GM12878 (cell line): ENCODE results near the gene COL25A1. TPM values are rescaled to one million over a fixed set of nuclear protein-coding genes. Genes with fewer than 3 reads are reported as not detected.

ENCODE experiments used
- ATAC-seq: fragments of 200-7000 bp; cut with Tn5 transposase; 3 replicates; pipeline ENCODE4 v1.9.1; 2020; ENCODE audit warnings: mild to moderate bottlenecking, moderate library complexity
- BruUV-seq: library from RNA; stranded (reverse); fragments of 400-500 nt; replicated peaks from 2 replicates; lab custom pipeline; 2021; lab: Mats Ljungman, UMichigan
- CTCF ChIA-PET: fragments of 300-600 bp; sonication (Branson Sonifier 250); formaldehyde crosslinking; extraction: SDS; loops from one replicate; lab custom pipeline; 2021; ENCODE audit warnings: inconsistent platforms; lab: Yijun Ruan, JAX
- POLR2A ChIA-PET: fragments of 350-600 bp; formaldehyde crosslinking; extraction: SDS; loops from one replicate; lab custom pipeline; 2021; ENCODE audit warnings: inconsistent platforms; lab: Charles Lee
- RAD21 ChIA-PET: fragments of 300-600 bp; sonication (Branson Sonifier 250); formaldehyde crosslinking; loops from one replicate; lab custom pipeline; 2023; ENCODE audit warnings: antibody characterized with exemption; ENCODE audit not compliant: unreplicated experiment; lab: Charles Lee
- SMC1A ChIA-PET: fragments of 300-600 bp; sonication (Branson Sonifier 250); formaldehyde crosslinking; loops from one replicate; lab custom pipeline; 2023; ENCODE audit not compliant: unreplicated experiment, uncharacterized antibody; lab: Charles Lee
- DNase-seq: peaks from one replicate; pipeline ENCODE4 v3.0.0-alpha.2; 2011; ENCODE audit warnings: low read depth, low spot score
- FAIRE-seq: peaks from 3 replicates; lab custom pipeline; 2011; peaks lifted over from hg19 to GRCh38; lab: Jason Lieb, UNC
- H2AFZ ChIP-seq: 2 replicates; pipeline ENCODE4 v1.6.0; 2011; ENCODE audit warnings: low read depth, low read length, control low read depth; ENCODE audit not compliant: control insufficient read depth
- H3K27ac ChIP-seq: 2 replicates; pipeline ENCODE4 v1.5.1; 2011; ENCODE audit warnings: control low read depth; ENCODE audit not compliant: control insufficient read depth, insufficient read depth
- H3K27me3 ChIP-seq, 2 experiments: replicated peaks in 1 of 2; 2 replicates each; pipeline versions ENCODE4 v1.6.0 to v1.6.1; 2011; ENCODE audit warnings: low read length in 1 of 2; ENCODE audit not compliant: control insufficient read depth in 2 of 2, insufficient read depth in 2 of 2
- H3K36me3 ChIP-seq, 2 experiments: 2 replicates each; pipeline ENCODE4 v1.5.1; 2011; ENCODE audit warnings: low read length in 1 of 2; ENCODE audit not compliant: control insufficient read depth in 2 of 2, insufficient read depth in 2 of 2
- H3K4me1 ChIP-seq: 2 replicates; pipeline ENCODE4 v1.6.1; 2011; ENCODE audit warnings: mild to moderate bottlenecking, low read length, moderate library complexity, mixed read lengths; ENCODE audit not compliant: control insufficient read depth, insufficient read depth
- H3K4me2 ChIP-seq: 2 replicates; pipeline ENCODE4 v1.6.0; 2011; ENCODE audit warnings: control low read depth; ENCODE audit not compliant: control insufficient read depth, insufficient read depth
- H3K4me3 ChIP-seq: fragments of 200-600 bp; sonication (generic); 2 replicates; pipeline ENCODE4 v1.5.1; 2016
- H3K79me2 ChIP-seq: 2 replicates; pipeline ENCODE4 v1.6.0; 2011; ENCODE audit warnings: low read length; ENCODE audit not compliant: control insufficient read depth, insufficient read depth
- H3K9ac ChIP-seq: 2 replicates; pipeline ENCODE4 v1.8.0; 2011; ENCODE audit warnings: low read length, control low read depth, mixed read lengths; ENCODE audit not compliant: control insufficient read depth, insufficient read depth
- H3K9me3 ChIP-seq: replicated peaks from 3 replicates; pipeline ENCODE4 v1.5.1; 2011; ENCODE audit warnings: mild to moderate bottlenecking, low read length; ENCODE audit not compliant: control insufficient read depth, insufficient read depth
- H4K20me1 ChIP-seq: 2 replicates; pipeline ENCODE4 v1.6.0; 2011; ENCODE audit not compliant: control insufficient read depth, insufficient read depth
- CBX3 ChIP-seq: fragments of 200-600 bp; sonication (generic); IDR thresholded peaks from 2 replicates; pipeline ENCODE4 v1.6.1; 2016; ENCODE audit warnings: low read depth, borderline replicate concordance
- CEBPB ChIP-seq, 2 experiments: fragments of 150-350 bp in 1 of 2; IDR thresholded peaks; 2 replicates each; pipeline ENCODE4 v1.6.1; 2012 to 2014; ENCODE audit warnings: low read depth in 2 of 2, low read length in 2 of 2, borderline replicate concordance in 1 of 2, inconsistent platforms in 1 of 2
- CTCF ChIP-seq, 3 experiments: IDR thresholded peaks in 2 of 3; conservative IDR thresholded peaks in 1 of 3; 2 replicates each; pipeline ENCODE4 v1.5.1; 2011; ENCODE audit warnings: low read depth in 3 of 3, low read length in 3 of 3, mild to moderate bottlenecking in 3 of 3, control low read depth in 2 of 3, moderate library complexity in 2 of 3, inconsistent platforms in 1 of 3, mixed read lengths in 1 of 3; ENCODE audit not compliant: control insufficient read depth in 2 of 3, insufficient read depth in 1 of 3; ENCODE audit errors: extremely low read depth in 1 of 3
- KDM1A ChIP-seq: fragments of 200-600 bp; sonication (generic); IDR thresholded peaks from 2 replicates; pipeline ENCODE4 v1.6.1; 2016; ENCODE audit warnings: borderline replicate concordance
- MEF2B ChIP-seq: fragments of 450-650 bp; IDR thresholded peaks from 2 replicates; pipeline ENCODE4 v1.6.1; 2018; ENCODE audit warnings: mild to moderate bottlenecking, moderate library complexity; ENCODE audit not compliant: partially characterized antibody, poor library complexity, severe bottlenecking
- MXI1 ChIP-seq: fragments of 150-350 bp; IDR thresholded peaks from 2 replicates; pipeline ENCODE4 v1.6.1; 2011; ENCODE audit warnings: low read depth, mild to moderate bottlenecking, inconsistent platforms, low read length, improper control_type of control experiment
- NFYA ChIP-seq: IDR thresholded peaks from 2 replicates; pipeline ENCODE4 v1.6.1; 2011; ENCODE audit warnings: low read depth, mild to moderate bottlenecking, low read length, improper control_type of control experiment, borderline replicate concordance
- PKNOX1 ChIP-seq: fragments of 450-650 bp; IDR thresholded peaks from 2 replicates; pipeline ENCODE4 v1.6.1; 2016; ENCODE audit warnings: mild to moderate bottlenecking
- RB1 ChIP-seq: fragments of 450-650 bp; formaldehyde crosslinking; IDR thresholded peaks from 2 replicates; pipeline ENCODE4 v1.6.1; 2017; ENCODE audit warnings: mild to moderate bottlenecking, borderline replicate concordance
- RFX5 ChIP-seq: IDR thresholded peaks from 2 replicates; pipeline ENCODE4 v1.6.1; 2011; ENCODE audit warnings: low read depth, low read length, improper control_type of control experiment
- SKIL ChIP-seq: fragments of 450-650 bp; IDR thresholded peaks from 2 replicates; pipeline ENCODE4 v1.6.1; 2017; ENCODE audit warnings: mild to moderate bottlenecking, low read depth, inconsistent platforms; ENCODE audit not compliant: poor library complexity, severe bottlenecking
- SP1 ChIP-seq: IDR thresholded peaks from one replicate; pipeline ENCODE4 v1.6.1; 2011; ENCODE audit warnings: low read depth, low read length
- SRF ChIP-seq, 2 experiments: IDR thresholded peaks; 2 replicates each; pipeline ENCODE4 v1.6.1; 2011; ENCODE audit warnings: low read depth in 2 of 2, low read length in 2 of 2, mild to moderate bottlenecking in 1 of 2, moderate library complexity in 1 of 2
- SUPT20H ChIP-seq: IDR thresholded peaks from 2 replicates; pipeline ENCODE4 v1.6.1; 2011; ENCODE audit warnings: low read depth, mild to moderate bottlenecking, low read length, moderate library complexity, borderline replicate concordance; ENCODE audit not compliant: control insufficient read depth
- ZNF622 ChIP-seq: fragments of 450-650 bp; IDR thresholded peaks from 2 replicates; pipeline ENCODE4 v1.6.1; 2017; ENCODE audit warnings: mild to moderate bottlenecking, inconsistent platforms
- ZSCAN29 ChIP-seq: fragments of 450-650 bp; IDR thresholded peaks from 2 replicates; pipeline ENCODE4 v1.6.1; 2017; ENCODE audit warnings: mild to moderate bottlenecking, moderate library complexity
- WGBS: methylation state at CpG from one replicate; pipeline ENCODE4 v1.1.6; 2016; ENCODE audit warnings: low lambda C conversion rate; ENCODE audit not compliant: insufficient replicate concordance, insufficient coverage; ENCODE audit errors: missing lambda C conversion rate; 5-methylcytosine and 5-hydroxymethylcytosine counted together
- in situ Hi-C: fragments of 300-500 bp; cut with MboI; formaldehyde crosslinking; loops from 9 replicates; pipeline ENCODE4 v1.14.3; 2018; ENCODE audit warnings: mixed read lengths
- intact Hi-C: fragments of 100-400 bp; cut with micrococcal nuclease; formaldehyde crosslinking; loops from one replicate; pipeline ENCODE4 v1.14.2; 2022; ENCODE audit not compliant: unreplicated experiment
- polyA plus RNA-seq, 11 experiments: library from polyadenylated mRNA; depleted of rRNA in 4 of 11; unstranded in 6 of 11; stranded (reverse) in 5 of 11; fragments of >200 nt; fragmentation: Nextera tagmentation in 4 of 11; fragmentation: Illumina TruSeq in 1 of 11; extraction: Ambion mirVana in 4 of 11; extraction: Trizol in 1 of 11; gene quantifications; 1 replicate in 1 of 11; 2 replicates in 10 of 11; pipeline versions ENCODE4 v1.2.1 to v1.2.3, GENCODE V29; 2011 to 2016; ENCODE audit warnings: inconsistent platforms in 2 of 11, missing spikeins in 2 of 11, low read depth in 1 of 11
- total RNA-seq, 4 experiments: library from RNA; depleted of rRNA in 3 of 4; stranded (reverse); fragments of >200 nt in 3 of 4; fragmentation: Illumina TruSeq in 1 of 4; extraction: Trizol in 1 of 4; gene quantifications; 2 replicates each; pipeline versions ENCODE4 v1.2.1 to v1.2.3, GENCODE V29; 2013 to 2021

The COL25A1 gene
- total and polyA plus RNA-seq, 10 of the 15 experiments (the other 5 are each of a cell fraction or from before 2014, with no cell fraction given), result 0.01 to 0.26 (median 0.12) TPM; not detected in 6

DNA sequence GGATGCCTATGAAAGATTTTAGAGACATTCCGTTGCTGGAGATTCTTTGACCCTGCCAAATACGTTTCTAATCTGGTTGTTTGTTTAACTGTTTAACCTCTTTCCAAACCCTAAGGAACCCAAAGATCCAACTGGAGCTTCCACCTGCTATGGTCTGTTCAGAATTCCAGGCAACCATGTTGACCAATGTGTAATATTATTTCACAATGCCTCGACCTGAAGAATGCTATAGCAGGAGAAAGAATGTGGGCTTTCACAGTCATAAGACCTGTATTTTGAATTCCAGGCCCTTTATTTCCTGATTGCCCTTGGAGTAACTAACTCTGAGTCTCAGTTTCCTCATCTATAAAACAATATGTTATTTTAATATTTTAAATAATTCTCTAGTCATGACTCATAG is 90.8 kb downstream of the COL25A1 start:
- ChIA-PET RAD21 (no interaction called here), POLR2A (no interaction called here), CTCF (no interaction called here), SMC1A (interaction anchor here (1.0 kb wide), 1 partner anchor 82 kb away, joined by 3 read pairs; no protein-coding TSS in a partner anchor)
- Histone ChIP-seq H2AFZ (no peak overlapping the region), H3K36me3 (no peaks in the 10 kb centered on the region), H3K79me2 (no peaks in the 10 kb centered on the region), H3K9me3 (no peaks in the 10 kb centered on the region), H3K4me1 (no peaks in the 10 kb centered on the region), H3K4me2 (no peak overlapping the region), H3K9ac (no peak overlapping the region), H3K4me3 (no peak overlapping the region), H3K27ac (no peak overlapping the region), H4K20me1 (no peaks in the 10 kb centered on the region), H3K27me3 (no peaks in the 10 kb centered on the region)
- 26% methylated on average over 3 of the region's 3 CpGs for WGBS
- BruUV-seq, result no TSS peak
- intact Hi-C loops, result no loop called here
- in situ Hi-C loops, result no loop called here
- no peak for DNase-seq
- FAIRE-seq, result no peak
- no peak for ATAC-seq
- TF ChIP-seq PKNOX1 (no peak), SP1 (no peak), SRF (IDR thresholded peaks at IDR 0.05; ENCODE audit: low read depth in 2 of 2, low read length in 2 of 2) (no peak), SKIL (no peak), MEF2B (no peak), NFYA (no peak), RB1 (no peak), CBX3 (no peak), ZNF622 (no peak), CEBPB (IDR thresholded peaks at IDR 0.05; ENCODE audit: borderline replicate concordance in 1 of 2, low read depth in 2 of 2, low read length in 2 of 2) (no peak), ZSCAN29 (no peak), SUPT20H (no peak), KDM1A (no peak), MXI1 (no peak), RFX5 (no peak), CTCF (IDR thresholded peaks at IDR 0.05 in 2 of 3, conservative IDR thresholded peaks at IDR 0.05 in 1 of 3; ENCODE audit: control insufficient read depth in 2 of 3, extremely low read depth in 1 of 3, insufficient read depth in 1 of 3, low read depth in 3 of 3, low read length in 3 of 3) (no peak)
